ENCODE data around the gene UFD1.

UFD1 gene

GRCh38 chr22:19494676-19495173 lies 15.7 kb upstream of the UFD1 start:
- no peak for DNase-seq

GRCh38 chr22:19494001-19494560 lies 15.1 kb upstream of the UFD1 start:
- DNase-seq: no peak

- no peak for DNase-seq
Measured at GRCh38 chr22:19492504-19493174, 13.6 kb upstream of the UFD1 start.

GRCh38 chr22:19490628-19491230 lies 11.7 kb upstream of the UFD1 start:
- DNase-seq: no peak

GRCh38 chr22:19488884-19489843 lies 10.2 kb upstream of the UFD1 start:
- DNase-seq: no peak

- no peak for DNase-seq
Measured at GRCh38 chr22:19488285-19488684, 9.3 kb upstream of the UFD1 start.

GRCh38 chr22:19483481-19484244 lies 4.7 kb upstream of the UFD1 start:
- no peak for DNase-seq

DNA sequence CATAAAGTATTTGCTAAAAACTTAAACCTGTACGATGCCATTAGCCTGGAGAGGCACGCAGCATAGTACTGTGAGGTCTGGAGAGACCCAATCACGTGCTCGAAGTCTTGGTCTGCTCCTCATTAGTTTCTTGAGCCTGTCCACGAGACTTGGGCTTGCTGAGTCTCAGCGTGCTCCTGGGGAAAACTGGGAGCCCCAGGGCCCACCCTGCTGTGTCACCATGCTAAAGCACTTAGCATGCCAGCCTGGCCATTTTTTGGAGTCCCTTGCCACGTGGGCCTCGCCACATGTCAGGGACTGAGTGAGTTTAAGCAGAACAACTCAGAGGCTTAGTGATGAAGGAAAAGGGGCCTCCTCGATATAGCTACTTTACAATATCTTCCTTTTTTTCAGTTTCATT lies 3.3 kb upstream of the UFD1 start:
- no peak for DNase-seq

DNA sequence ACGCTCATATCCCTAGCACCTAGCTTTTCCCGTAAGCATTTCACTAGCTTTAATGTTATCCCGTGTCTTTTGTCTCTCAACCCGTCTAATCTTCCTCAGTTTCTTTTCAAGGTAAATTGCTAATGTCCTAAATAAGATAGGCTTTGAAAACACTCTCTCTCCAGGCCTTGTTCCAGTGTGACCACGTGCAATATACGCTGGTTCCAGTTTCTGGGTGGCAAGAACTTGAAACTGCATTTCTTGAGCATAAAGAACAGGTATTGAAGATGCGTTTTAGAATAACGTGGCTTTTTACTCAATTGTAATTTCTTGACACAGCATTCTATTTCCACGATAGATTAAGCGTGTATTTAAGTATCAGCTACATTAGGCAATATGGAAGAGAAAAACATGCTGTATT lies 1.8 kb upstream of the UFD1 start:
- DNase-seq: no peak

- no peak for DNase-seq
Measured at GRCh38 chr22:19480173-19480568, 1.2 kb upstream of the UFD1 start.

DNA sequence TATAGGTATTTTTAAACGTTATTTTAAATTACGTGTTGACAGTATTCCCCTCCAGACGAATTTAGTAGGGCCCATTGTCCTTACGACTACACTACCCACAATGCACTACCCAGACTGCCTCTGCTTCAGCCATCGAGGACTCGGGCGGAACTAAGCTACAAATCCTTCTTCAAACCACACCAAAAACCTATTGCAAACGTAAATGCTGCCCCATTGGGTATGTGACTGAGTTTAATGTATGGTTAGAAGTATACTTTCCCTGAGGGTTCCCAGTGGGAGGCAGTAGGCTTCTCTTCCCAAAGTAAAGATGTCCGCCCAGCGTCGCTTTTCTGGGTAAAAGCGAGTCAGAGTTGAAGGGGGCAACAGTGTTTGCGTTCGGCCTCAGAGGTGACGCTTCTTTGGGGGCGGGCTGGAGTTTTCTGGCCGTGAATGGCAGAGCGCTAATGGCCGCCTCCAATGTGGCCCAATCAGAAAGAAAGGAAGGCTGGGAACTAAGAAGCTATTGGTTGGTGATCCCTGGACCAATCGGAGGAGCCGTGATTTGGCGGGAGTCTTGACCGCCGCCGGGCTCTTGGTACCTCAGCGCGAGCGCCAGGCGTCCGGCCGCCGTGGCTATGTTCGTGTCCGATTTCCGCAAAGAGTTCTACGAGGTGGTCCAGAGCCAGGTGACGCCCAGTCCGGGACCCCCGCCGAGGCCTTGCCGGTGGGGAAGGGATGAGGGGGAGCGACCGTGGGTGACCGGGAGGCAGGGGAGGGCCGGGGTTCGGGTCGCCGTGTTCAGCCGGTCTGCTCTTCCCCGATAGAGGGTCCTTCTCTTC lies 571 bp upstream of the UFD1 start, which contains the start of gene CDC45:
Gene CDC45, plus strand, starts transcription at position 566 of the 818 bp plus-strand sequence. Its CDS starts 49 bp downstream, at position 615.
- DNase-seq: peak; percentile 94

GRCh38 chr22:19478045-19478900 lies 720 bp downstream of the UFD1 start:
- peak; percentile 28 for DNase-seq

- no peak for DNase-seq
Measured at GRCh38 chr22:19477321-19478044, 1.5 kb downstream of the UFD1 start.

- DNase-seq: no peak
Measured at GRCh38 chr22:19476023-19476422, 3.0 kb downstream of the UFD1 start.

DNA sequence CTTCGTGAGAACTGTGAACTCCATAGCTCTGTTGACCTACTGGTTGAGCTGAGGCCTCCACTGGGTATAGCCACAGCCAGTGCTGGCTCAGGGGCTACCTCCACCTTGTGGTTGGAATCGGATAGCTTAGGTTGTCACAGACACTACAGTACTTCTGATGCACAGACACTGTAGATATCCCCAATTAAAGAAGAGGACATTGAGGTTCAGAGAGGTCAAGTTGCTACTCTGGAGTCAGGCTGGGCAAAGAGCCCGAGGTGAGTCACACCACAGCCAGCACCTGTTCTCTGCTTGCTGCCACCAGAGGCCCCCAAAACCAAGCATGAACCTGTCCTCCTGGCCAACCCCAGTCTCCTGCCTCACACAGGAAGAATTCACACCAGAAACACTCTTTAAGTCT lies 5.4 kb downstream of the UFD1 start:
- no peak for DNase-seq

- DNase-seq: no peak
Measured at GRCh38 chr22:19472233-19472632, 6.8 kb downstream of the UFD1 start.

DNA sequence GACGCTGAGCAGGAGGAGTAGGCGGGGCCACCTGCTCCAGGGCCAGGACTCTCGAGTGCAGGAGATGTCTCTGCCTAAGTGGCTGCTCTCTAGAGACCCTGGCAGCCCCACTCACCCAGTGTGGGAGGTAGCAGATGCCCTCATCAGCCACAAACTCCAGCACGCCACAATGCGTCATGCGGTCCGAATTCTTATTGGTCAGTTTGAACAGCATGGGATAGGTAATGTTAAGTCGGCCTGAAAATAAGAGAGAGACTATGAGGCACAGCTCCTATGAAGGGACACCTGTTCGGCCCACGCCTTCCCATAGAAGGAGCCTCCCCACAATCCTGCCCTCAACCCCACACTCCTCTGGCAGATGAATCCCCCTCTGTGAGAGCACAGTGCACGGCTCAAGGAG lies 7.4 kb downstream of the UFD1 start:
- DNase-seq: no peak

DNA sequence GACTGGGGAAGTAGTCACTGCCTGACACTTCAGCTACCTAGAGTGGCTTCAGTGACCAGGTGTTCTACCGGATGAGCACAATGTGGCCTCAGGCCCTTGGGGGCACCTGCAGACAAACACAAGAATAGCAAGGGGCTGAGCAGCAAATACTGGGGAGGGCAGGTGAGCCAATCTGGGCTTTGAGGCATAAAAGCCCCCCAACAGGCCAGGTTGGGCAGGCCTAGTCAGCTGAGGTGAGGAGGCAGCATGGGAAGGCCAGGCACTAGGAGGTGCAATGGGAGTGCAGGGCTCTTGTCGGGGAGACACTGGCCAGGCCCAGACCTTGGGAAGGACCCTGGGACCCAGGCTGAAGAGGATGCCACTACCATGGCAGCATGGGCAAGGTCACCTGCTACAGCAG lies 9.0 kb downstream of the UFD1 start:
- DNase-seq: no peak

DNA sequence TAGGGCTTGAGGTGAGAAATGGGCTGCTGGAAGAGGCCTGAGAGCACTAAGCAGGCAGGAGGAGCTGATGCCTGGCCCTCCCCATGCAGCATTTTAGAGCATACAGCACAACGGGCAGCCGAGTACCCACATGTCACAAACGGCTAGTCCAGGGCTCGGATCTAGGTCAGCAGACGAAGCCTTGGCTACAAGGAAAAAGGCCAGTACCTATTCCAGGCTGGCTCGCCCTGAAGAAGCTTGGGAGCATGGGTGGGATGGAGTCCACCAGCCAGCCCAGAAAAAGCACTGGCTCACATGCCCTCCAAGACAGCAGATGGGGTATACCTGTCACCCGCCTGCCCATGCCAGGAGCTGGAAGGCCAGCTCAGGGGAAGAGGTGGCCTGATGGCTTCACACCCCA lies 9.6 kb downstream of the UFD1 start:
- DNase-seq: no peak

- DNase-seq: no peak
Measured at GRCh38 chr22:19467912-19468311, 11.1 kb downstream of the UFD1 start.
